Glutamatergic neuron (in vitro differentiated cells): ENCODE measurements around the gene TEAD4. TPM values are rescaled to one million over a fixed set of nuclear protein-coding genes. Genes with fewer than 3 reads are reported as not detected.

Experiments
- DNase-seq: peaks from one replicate; pipeline ENCODE4 v3.0.0; 2022
- H3K27ac Mint-ChIP-seq: one replicate; pipeline ENCODE4 v1.8.0; 2020; ENCODE audit warnings: mild to moderate bottlenecking, mixed read lengths, inconsistent platforms; ENCODE audit not compliant: unreplicated experiment
- H3K27me3 Mint-ChIP-seq: one replicate; pipeline ENCODE4 v1.8.0; 2020; ENCODE audit warnings: mild to moderate bottlenecking, moderate library complexity, mixed read lengths, inconsistent platforms; ENCODE audit not compliant: unreplicated experiment
- H3K36me3 Mint-ChIP-seq: one replicate; pipeline ENCODE4 v1.8.0; 2020; ENCODE audit warnings: mild to moderate bottlenecking, mixed read lengths, inconsistent platforms; ENCODE audit not compliant: unreplicated experiment
- H3K4me1 Mint-ChIP-seq: one replicate; pipeline ENCODE4 v1.8.0; 2020; ENCODE audit warnings: mild to moderate bottlenecking, low read depth, mixed read lengths, inconsistent platforms; ENCODE audit not compliant: unreplicated experiment
- H3K4me3 Mint-ChIP-seq: one replicate; pipeline ENCODE4 v1.8.0; 2020; ENCODE audit warnings: mild to moderate bottlenecking, mixed read lengths, inconsistent platforms; ENCODE audit not compliant: unreplicated experiment
- H3K9me3 Mint-ChIP-seq: one replicate; pipeline ENCODE4 v1.8.0; 2020; ENCODE audit warnings: mild to moderate bottlenecking, moderate library complexity, mixed read lengths, inconsistent platforms; ENCODE audit not compliant: unreplicated experiment
- total RNA-seq: library from RNA; stranded (reverse); fragmentation: NEBNext Ultra II Directional; extraction: Animal tissue kit (Norgen Biotek cat#: 25700); gene quantifications from one replicate; pipeline ENCODE4 v1.2.1, GENCODE V29; 2021; ENCODE audit not compliant: unreplicated experiment
- TF ChIP-seq, protein P1 (sequence below): fragments of 200-600 bp; sonication (generic); IDR thresholded peaks from one replicate; pipeline ENCODE4 v1.5.0; 2021; ENCODE audit not compliant: partially characterized antibody, unreplicated experiment

Gene TEAD4
- total RNA-seq, 1 donor from 2014 or later: 3.8 TPM

DNA sequence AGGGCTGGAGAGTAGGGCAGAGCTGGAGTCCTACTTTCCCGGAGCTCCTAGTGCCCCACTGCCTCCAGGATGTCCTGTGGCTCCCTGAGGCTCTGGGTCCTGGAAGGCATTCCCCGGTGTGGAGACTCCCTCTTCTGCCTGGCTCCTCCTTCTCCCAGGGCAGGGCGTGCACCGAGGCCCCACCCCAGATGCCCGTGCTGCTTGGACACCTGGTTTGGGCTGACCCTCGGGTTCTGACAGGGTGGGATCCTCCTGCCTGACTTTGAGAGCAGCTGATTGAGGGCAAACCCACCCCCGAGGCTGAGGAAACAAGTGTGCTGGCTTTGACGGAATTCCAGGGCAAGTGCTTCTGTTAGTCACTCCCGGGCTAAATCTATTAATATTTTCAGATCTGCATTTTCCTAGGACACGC lies 15.4 kb downstream of the TEAD4 start:
- Mint-ChIP-seq H3K27ac (no peak overlapping the region), H3K27me3 (peaks cover 2% of the 10 kb centered on the region), H3K4me3 (no peak overlapping the region), H3K4me1 (peaks cover 10% of the 10 kb centered on the region), H3K36me3 (no peaks in the 10 kb centered on the region), H3K9me3 (no peaks in the 10 kb centered on the region)
- DNase-seq: no peak
- TF ChIP-seq, protein P1, sequence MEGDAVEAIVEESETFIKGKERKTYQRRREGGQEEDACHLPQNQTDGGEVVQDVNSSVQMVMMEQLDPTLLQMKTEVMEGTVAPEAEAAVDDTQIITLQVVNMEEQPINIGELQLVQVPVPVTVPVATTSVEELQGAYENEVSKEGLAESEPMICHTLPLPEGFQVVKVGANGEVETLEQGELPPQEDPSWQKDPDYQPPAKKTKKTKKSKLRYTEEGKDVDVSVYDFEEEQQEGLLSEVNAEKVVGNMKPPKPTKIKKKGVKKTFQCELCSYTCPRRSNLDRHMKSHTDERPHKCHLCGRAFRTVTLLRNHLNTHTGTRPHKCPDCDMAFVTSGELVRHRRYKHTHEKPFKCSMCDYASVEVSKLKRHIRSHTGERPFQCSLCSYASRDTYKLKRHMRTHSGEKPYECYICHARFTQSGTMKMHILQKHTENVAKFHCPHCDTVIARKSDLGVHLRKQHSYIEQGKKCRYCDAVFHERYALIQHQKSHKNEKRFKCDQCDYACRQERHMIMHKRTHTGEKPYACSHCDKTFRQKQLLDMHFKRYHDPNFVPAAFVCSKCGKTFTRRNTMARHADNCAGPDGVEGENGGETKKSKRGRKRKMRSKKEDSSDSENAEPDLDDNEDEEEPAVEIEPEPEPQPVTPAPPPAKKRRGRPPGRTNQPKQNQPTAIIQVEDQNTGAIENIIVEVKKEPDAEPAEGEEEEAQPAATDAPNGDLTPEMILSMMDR: no peak

DNA sequence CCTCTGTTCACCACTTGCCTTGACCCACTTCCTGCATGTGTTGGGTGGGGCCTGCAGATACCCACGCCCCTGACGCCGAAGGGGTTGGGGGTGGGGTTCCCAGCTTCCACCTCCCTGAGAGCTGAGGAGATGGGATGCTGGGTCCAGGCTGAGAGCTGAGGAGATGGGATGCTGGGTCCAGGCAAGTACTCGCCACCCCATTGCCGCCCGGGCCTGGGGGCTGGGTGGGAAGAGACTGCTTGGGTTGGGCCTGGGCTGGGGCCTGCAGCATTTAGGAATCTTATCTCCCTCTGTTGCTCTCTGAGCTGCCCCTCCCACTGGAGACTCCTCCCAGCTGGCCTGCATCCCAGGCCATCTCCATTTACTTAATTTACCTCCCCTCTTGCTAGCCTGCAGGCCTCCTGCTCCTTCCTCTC lies 17.4 kb downstream of the TEAD4 start:
- Mint-ChIP-seq H3K9me3 (no peaks in the 10 kb centered on the region), H3K4me1 (peaks cover 4% of the 10 kb centered on the region), H3K27me3 (peaks cover 2% of the 10 kb centered on the region), H3K4me3 (no peak overlapping the region), H3K27ac (no peak overlapping the region), H3K36me3 (no peaks in the 10 kb centered on the region)
- DNase-seq: no peak
- TF ChIP-seq, protein P1: no peak

DNA sequence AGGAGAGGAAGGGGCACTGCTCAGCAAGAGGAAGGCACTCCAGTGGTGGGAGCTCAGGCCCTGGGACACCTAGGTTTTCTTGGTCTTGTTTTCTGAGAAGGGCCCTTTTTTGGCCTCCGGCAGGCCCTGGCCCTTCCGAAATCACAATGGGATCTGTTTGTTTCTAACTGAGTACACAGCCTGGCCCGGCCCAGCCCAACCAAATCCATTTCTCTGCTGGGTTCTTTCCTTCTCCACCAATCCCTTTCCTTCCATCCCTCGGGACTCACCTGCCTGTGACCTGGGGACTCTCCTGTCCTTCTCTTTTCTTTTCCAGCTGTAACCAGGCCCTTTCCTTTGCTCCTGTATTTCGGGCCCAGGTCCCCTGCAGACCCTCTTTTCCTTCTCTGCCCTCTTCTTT lies 18.6 kb downstream of the TEAD4 start:
- peaks cover 5% of the 10 kb centered on the region for H3K4me1 Mint-ChIP-seq
- TF ChIP-seq, protein P1: no peak
- H3K27me3 Mint-ChIP-seq: peaks cover 2% of the 10 kb centered on the region
- H3K4me3 Mint-ChIP-seq: no peak overlapping the region
- H3K27ac Mint-ChIP-seq: no peak overlapping the region
- H3K36me3 Mint-ChIP-seq: no peaks in the 10 kb centered on the region
- H3K9me3 Mint-ChIP-seq: no peaks in the 10 kb centered on the region
- DNase-seq: no peak

DNA sequence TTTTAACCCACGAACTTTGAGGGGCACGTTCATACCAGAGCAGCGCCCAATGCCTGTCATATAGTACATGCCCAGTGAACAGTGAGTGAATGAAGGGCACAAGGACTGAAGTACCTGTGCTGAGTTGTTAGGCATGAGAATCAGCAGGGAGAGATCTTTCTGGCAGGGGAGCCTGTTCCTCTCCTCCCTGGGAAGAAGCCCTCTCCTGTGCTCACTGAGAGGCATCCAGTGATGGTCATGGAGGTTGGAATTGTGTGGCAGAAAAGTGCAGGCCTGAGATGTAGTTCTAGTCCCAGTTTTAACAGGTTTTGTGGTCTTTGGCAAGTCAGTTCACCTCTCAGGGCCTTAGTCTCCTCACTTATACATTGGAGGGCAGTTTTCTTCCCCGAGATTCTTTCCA lies 20.6 kb downstream of the TEAD4 start:
- H3K9me3 Mint-ChIP-seq: peaks cover 2% of the 10 kb centered on the region
- no peak overlapping the region for H3K4me3 Mint-ChIP-seq
- H3K4me1 Mint-ChIP-seq: peaks cover 13% of the 10 kb centered on the region
- H3K36me3 Mint-ChIP-seq: no peaks in the 10 kb centered on the region
- H3K27me3 Mint-ChIP-seq: peaks cover 4% of the 10 kb centered on the region
- DNase-seq: no peak
- no peak overlapping the region for H3K27ac Mint-ChIP-seq
- TF ChIP-seq, protein P1: no peak

DNA sequence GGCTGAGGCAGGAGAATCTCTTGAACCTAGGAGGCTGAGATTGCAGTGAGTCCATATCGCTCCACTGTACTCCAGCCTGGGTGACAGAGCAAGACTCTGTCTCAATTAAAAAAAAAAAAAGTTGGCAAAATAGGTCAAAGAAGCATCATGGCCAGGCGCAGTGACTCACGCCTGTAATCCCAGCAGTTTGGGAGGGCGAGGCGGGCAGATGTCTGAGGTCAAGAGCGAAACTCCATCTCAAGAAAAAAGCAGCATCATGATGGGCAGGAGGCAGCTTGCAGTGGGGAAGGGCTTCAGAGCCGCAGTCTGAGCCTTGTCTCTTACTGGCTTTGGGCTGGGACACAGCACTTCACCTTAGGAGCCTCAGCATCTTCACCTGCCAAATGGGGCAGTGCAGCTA lies 21.4 kb downstream of the TEAD4 start:
- peaks cover 2% of the 10 kb centered on the region for H3K9me3 Mint-ChIP-seq
- H3K27me3 Mint-ChIP-seq: peaks cover 4% of the 10 kb centered on the region
- H3K4me1 Mint-ChIP-seq: peaks cover 13% of the 10 kb centered on the region
- TF ChIP-seq, protein P1: no peak
- no peak overlapping the region for H3K4me3 Mint-ChIP-seq
- H3K27ac Mint-ChIP-seq: no peak overlapping the region
- no peaks in the 10 kb centered on the region for H3K36me3 Mint-ChIP-seq
- no peak for DNase-seq
